GM23338 (cell line): ENCODE data around the gene WDR11. TPM values are rescaled to one million over a fixed set of nuclear protein-coding genes. Genes with fewer than 3 reads are reported as not detected.

Experiments used
- ATAC-seq: fragments of 200-7000 bp; cut with Tn5 transposase; 3 replicates; pipeline ENCODE4 v1.9.1; 2020
- DNase-seq: peaks from one replicate; pipeline ENCODE4 v3.0.0-alpha.2; 2015; ENCODE audit warnings: low spot score
- H2AFZ ChIP-seq: fragments of 200-600 bp; sonication (generic); 2 replicates; pipeline ENCODE4 v1.8.0; 2016; ENCODE audit warnings: antibody characterized with exemption, mild to moderate bottlenecking, moderate library complexity
- H3F3A ChIP-seq: fragments of 200-600 bp; sonication (generic); replicated peaks from 2 replicates; pipeline ENCODE4 v1.8.0; 2017; ENCODE audit warnings: antibody characterized with exemption, mixed run types, low read depth
- H3K27ac ChIP-seq: fragments of 200-600 bp; sonication (generic); 2 replicates; pipeline ENCODE4 v1.6.1; 2016; ENCODE audit warnings: low read depth
- H3K27me3 ChIP-seq: fragments of 200-600 bp; sonication (generic); 2 replicates; pipeline ENCODE4 v1.8.0; 2016; ENCODE audit warnings: mild to moderate bottlenecking, mixed run types, moderate library complexity; ENCODE audit not compliant: insufficient read depth
- H3K36me3 ChIP-seq: fragments of 200-600 bp; sonication (generic); 2 replicates; pipeline ENCODE4 v1.8.0; 2016; ENCODE audit warnings: mild to moderate bottlenecking; ENCODE audit not compliant: insufficient read depth
- H3K4me1 ChIP-seq: fragments of 200-600 bp; sonication (generic); 2 replicates; pipeline ENCODE4 v1.8.0; 2016; ENCODE audit warnings: mild to moderate bottlenecking, moderate library complexity; ENCODE audit not compliant: insufficient read depth
- H3K4me2 ChIP-seq: fragments of 200-600 bp; sonication (generic); 2 replicates; pipeline ENCODE4 v1.7.1; 2017; ENCODE audit warnings: mixed run types
- H3K4me3 ChIP-seq: fragments of 200-600 bp; sonication (generic); 2 replicates; pipeline ENCODE4 v1.6.1; 2016; ENCODE audit warnings: mixed run types
- H3K79me2 ChIP-seq: fragments of 200-600 bp; sonication (generic); replicated peaks from 2 replicates; pipeline ENCODE4 v1.8.0; 2017; ENCODE audit warnings: mild to moderate bottlenecking; ENCODE audit not compliant: insufficient read depth
- H3K9me2 ChIP-seq: fragments of 200-600 bp; sonication (generic); 2 replicates; pipeline ENCODE4 v1.8.0; 2017; ENCODE audit not compliant: insufficient read depth
- H4K20me1 ChIP-seq: fragments of 200-600 bp; sonication (generic); replicated peaks from 2 replicates; pipeline ENCODE4 v1.8.0; 2017; ENCODE audit warnings: mild to moderate bottlenecking; ENCODE audit not compliant: insufficient read depth
- H3K27ac Mint-ChIP-seq: 2 replicates; pipeline ENCODE4 v1.8.0; 2020; ENCODE audit warnings: inconsistent platforms, mild to moderate bottlenecking, moderate library complexity, mixed read lengths
- H3K27me3 Mint-ChIP-seq: 3 replicates; pipeline ENCODE4 v1.8.0; 2022; ENCODE audit warnings: low read depth, mild to moderate bottlenecking, moderate library complexity, mixed read lengths, inconsistent platforms; ENCODE audit not compliant: insufficient read depth, poor library complexity
- H3K36me3 Mint-ChIP-seq: 3 replicates; pipeline ENCODE4 v1.8.0; 2021; ENCODE audit warnings: low read depth, mild to moderate bottlenecking, inconsistent platforms, moderate library complexity, mixed read lengths
- H3K4me1 Mint-ChIP-seq: 3 replicates; pipeline ENCODE4 v1.8.0; 2020; ENCODE audit warnings: mild to moderate bottlenecking, inconsistent platforms, mixed read lengths
- H3K4me3 Mint-ChIP-seq: 3 replicates; pipeline ENCODE4 v1.8.0; 2021; ENCODE audit warnings: moderate library complexity, mild to moderate bottlenecking, inconsistent platforms, mixed read lengths
- H3K9me3 Mint-ChIP-seq: 3 replicates; pipeline ENCODE4 v1.8.0; 2020; ENCODE audit warnings: moderate library complexity, mild to moderate bottlenecking, inconsistent platforms, mixed read lengths
- NANOG ChIP-seq: IDR thresholded peaks from 2 replicates; pipeline ENCODE4 v1.6.1; 2016; ENCODE audit warnings: antibody characterized with exemption, borderline replicate concordance
- POLR2AphosphoS5 ChIP-seq: IDR thresholded peaks from 2 replicates; pipeline ENCODE4 v1.6.1; 2016; ENCODE audit warnings: antibody characterized with exemption, low read depth
- ZNF114 ChIP-seq: fragments of 250-450 bp; sonication (Bioruptor Pico); IDR thresholded peaks from 2 replicates; pipeline ENCODE4 v1.5.0; 2020; ENCODE audit warnings: mild to moderate bottlenecking, moderate library complexity
- ZNF331 ChIP-seq: fragments of 250-450 bp; sonication (Bioruptor Pico); IDR thresholded peaks from 2 replicates; pipeline ENCODE4 v1.5.0; 2020; ENCODE audit warnings: low read depth, mild to moderate bottlenecking, moderate library complexity
- polyA plus RNA-seq: library from polyadenylated mRNA; unstranded; fragments of >200 nt; fragmentation: Nextera tagmentation; extraction: Ambion mirVana; gene quantifications from 2 replicates; pipeline ENCODE4 v1.2.1, GENCODE V29; 2016
- total RNA-seq: library from RNA; depleted of rRNA; stranded (reverse); fragments of >200 nt; shearing (Covaris generic); gene quantifications from 2 replicates; pipeline ENCODE4 v1.2.3, GENCODE V29; 2014
- TF ChIP-seq, protein P1 (sequence below), 2 experiments: fragments of 200-600 bp in 1 of 2; sonication (generic) in 1 of 2; conservative IDR thresholded peaks; 2 replicates each; pipeline versions ENCODE4 v1.5.1 to v1.6.1; 2016 to 2017; ENCODE audit warnings: antibody characterized with exemption in 2 of 2, low read depth in 2 of 2, mild to moderate bottlenecking in 2 of 2, moderate library complexity in 1 of 2

WDR11 gene
- total and polyA plus RNA-seq, 2 experiments from 2014 or later: 19.7 to 74.4 TPM

DNA sequence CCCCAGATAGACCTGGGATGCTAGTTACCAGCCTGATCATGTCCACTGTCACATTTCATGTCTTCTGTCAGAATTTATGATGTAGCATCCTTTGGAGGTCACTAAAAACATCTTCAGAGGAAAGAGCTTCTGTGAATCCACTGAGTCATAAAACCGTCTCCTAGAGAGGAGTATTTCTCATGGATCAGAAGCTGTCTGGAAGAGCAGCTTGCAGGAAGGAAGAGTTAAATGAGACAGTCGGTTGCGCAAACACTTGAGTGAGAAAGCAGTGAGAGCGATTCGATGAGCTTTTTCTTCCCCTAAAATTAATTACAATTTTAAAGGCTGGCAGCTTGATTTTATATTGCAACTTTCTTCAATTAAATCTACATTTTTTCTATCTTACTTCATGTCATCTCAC, 47.2 kb upstream of the WDR11 start:
- DNase-seq (no peak), ATAC-seq (no peak)
- Histone ChIP-seq H3K4me2 (no peak overlapping the region), H3K36me3 (no peaks in the 10 kb centered on the region), H3K4me3 (no peak overlapping the region), H3F3A (peaks cover 5% of the 10 kb centered on the region; the same call in 1 of the 2 replicates), H4K20me1 (no peaks in the 10 kb centered on the region), H3K79me2 (no peaks in the 10 kb centered on the region), H3K4me1 (peaks cover 19% of the 10 kb centered on the region), H2AFZ (no peak overlapping the region), H3K27me3 (no peaks in the 10 kb centered on the region), H3K27ac (no peak overlapping the region), H3K9me2 (peaks cover 4% of the 10 kb centered on the region; the same call in 1 of the 2 replicates)
- H3K4me3 Mint-ChIP-seq: no peak overlapping the region
- TF ChIP-seq, protein P1, sequence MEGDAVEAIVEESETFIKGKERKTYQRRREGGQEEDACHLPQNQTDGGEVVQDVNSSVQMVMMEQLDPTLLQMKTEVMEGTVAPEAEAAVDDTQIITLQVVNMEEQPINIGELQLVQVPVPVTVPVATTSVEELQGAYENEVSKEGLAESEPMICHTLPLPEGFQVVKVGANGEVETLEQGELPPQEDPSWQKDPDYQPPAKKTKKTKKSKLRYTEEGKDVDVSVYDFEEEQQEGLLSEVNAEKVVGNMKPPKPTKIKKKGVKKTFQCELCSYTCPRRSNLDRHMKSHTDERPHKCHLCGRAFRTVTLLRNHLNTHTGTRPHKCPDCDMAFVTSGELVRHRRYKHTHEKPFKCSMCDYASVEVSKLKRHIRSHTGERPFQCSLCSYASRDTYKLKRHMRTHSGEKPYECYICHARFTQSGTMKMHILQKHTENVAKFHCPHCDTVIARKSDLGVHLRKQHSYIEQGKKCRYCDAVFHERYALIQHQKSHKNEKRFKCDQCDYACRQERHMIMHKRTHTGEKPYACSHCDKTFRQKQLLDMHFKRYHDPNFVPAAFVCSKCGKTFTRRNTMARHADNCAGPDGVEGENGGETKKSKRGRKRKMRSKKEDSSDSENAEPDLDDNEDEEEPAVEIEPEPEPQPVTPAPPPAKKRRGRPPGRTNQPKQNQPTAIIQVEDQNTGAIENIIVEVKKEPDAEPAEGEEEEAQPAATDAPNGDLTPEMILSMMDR (conservative IDR thresholded peaks at IDR 0.05; ENCODE audit: low read depth in 2 of 2): no peak
- TF ChIP-seq POLR2AphosphoS5 (no peak), ZNF331 (no peak), ZNF114 (CRISPR knock-in tag) (no peak), NANOG (no peak)
- no peak overlapping the region for H3K27ac Mint-ChIP-seq
- H3K36me3 Mint-ChIP-seq: no peaks in the 10 kb centered on the region
- peaks cover 37% of the 10 kb centered on the region for H3K4me1 Mint-ChIP-seq
- peaks cover 5% of the 10 kb centered on the region for H3K27me3 Mint-ChIP-seq
- H3K9me3 Mint-ChIP-seq: no peaks in the 10 kb centered on the region

DNA sequence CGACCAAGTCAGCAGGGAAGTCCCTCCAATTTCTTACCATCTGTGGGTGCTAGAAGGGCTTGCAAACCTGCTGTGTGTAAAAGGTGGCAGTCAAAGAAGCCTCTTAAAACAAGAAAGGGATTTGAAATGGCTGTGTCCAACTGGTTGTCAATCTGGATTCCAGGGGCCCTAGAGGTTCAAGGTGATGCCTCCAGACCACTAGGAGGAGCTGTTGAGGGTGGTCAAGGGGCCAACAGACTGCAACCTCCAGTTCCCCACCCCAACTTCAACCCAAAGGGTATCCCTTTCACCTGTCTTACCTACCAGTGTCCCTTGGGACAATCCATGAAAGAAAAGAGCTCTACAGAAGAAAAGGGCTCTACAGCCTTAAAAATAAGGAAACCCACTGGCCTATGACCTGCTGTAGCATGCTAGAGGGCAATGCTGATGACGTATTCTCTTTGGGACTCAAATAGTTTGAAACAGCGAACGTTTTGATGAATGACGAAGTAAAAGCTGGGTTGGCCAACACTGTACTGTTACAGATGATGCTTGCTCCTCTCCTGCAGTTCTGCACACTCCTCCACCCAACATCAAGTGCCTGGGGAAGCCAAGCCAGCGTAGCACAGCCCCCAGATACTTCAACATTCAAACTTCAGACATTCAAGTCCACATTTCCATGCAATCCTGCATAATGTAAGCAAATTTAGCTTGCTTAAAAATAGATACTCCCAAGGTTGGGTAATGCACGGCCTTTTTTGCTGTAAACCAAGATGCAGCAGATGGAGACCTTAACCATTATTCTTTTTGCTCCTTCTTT, 45.9 kb upstream of the WDR11 start:
- Histone ChIP-seq H3K4me2 (no peak overlapping the region), H3K27me3 (no peaks in the 10 kb centered on the region), H3F3A (peaks cover 5% of the 10 kb centered on the region; the same call in 1 of the 2 replicates), H3K4me1 (peaks cover 13% of the 10 kb centered on the region), H2AFZ (no peak overlapping the region), H3K27ac (no peak overlapping the region), H3K36me3 (no peaks in the 10 kb centered on the region), H3K4me3 (no peak overlapping the region), H4K20me1 (no peaks in the 10 kb centered on the region), H3K79me2 (no peaks in the 10 kb centered on the region), H3K9me2 (peaks cover 4% of the 10 kb centered on the region; the same call in 1 of the 2 replicates)
- Mint-ChIP-seq H3K36me3 (no peaks in the 10 kb centered on the region), H3K27ac (no peak overlapping the region), H3K4me1 (peaks cover 30% of the 10 kb centered on the region), H3K27me3 (peaks cover 5% of the 10 kb centered on the region), H3K4me3 (no peak overlapping the region), H3K9me3 (no peaks in the 10 kb centered on the region)
- no peak for TF ChIP-seq NANOG
- TF ChIP-seq, protein P1 (conservative IDR thresholded peaks at IDR 0.05; ENCODE audit: low read depth in 2 of 2): peak; percentile 52
- no peak for ATAC-seq
- DNase-seq: peak; percentile 15
